ENCODE results near the gene MSRB3. TPM values are rescaled to one million over a fixed set of nuclear protein-coding genes. Genes with fewer than 3 reads are reported as not detected.

The MSRB3 gene
- total RNA-seq, 1 donor from 2014 or later, result not detected

- H3K9me3 Mint-ChIP-seq, result peaks cover 1% of the 10 kb centered on the region
- POLR2A ChIA-PET, result no interaction called here
- no peak for TF ChIP-seq CTCF (IDR thresholded peaks at IDR 0.05)
- H3K27ac Mint-ChIP-seq, result no peak overlapping the region
- no peaks in the 10 kb centered on the region for H3K27me3 Mint-ChIP-seq
- intact Hi-C loops (cut with micrococcal nuclease), result no loop called here
- no peak for ATAC-seq (ENCODE audit: low read depth)
- no peaks in the 10 kb centered on the region for H3K36me3 Mint-ChIP-seq (ENCODE audit: low read depth)
- CTCF ChIA-PET, result no interaction called here
- no peaks in the 10 kb centered on the region for H3K4me1 Mint-ChIP-seq
- H3K4me3 Mint-ChIP-seq, result no peak overlapping the region
- DNase-seq, result no peak
These were observed 211.8 kb downstream of the MSRB3 start for GRCh38 chr12:65490250-65490649.

GRCh38 chr12:65492998-65493912, 214.8 kb downstream of the MSRB3 start:
- ChIA-PET CTCF (no interaction called here), POLR2A (no interaction called here)
- DNase-seq (no peak), ATAC-seq (ENCODE audit: low read depth) (no peak)
- Mint-ChIP-seq H3K36me3 (ENCODE audit: low read depth) (no peaks in the 10 kb centered on the region), H3K4me1 (no peaks in the 10 kb centered on the region), H3K4me3 (no peak overlapping the region), H3K27me3 (no peaks in the 10 kb centered on the region), H3K27ac (no peak overlapping the region), H3K9me3 (no peaks in the 10 kb centered on the region)
- TF ChIP-seq CTCF (IDR thresholded peaks at IDR 0.05), result no peak
- intact Hi-C loops (cut with micrococcal nuclease), result no loop called here

GRCh38 chr12:65493913-65494245, 215.4 kb downstream of the MSRB3 start:
- no peak for ATAC-seq (ENCODE audit: low read depth)
- ChIA-PET POLR2A (no interaction called here), CTCF (no interaction called here)
- Mint-ChIP-seq H3K27ac (no peak overlapping the region), H3K4me1 (no peaks in the 10 kb centered on the region), H3K4me3 (no peak overlapping the region), H3K36me3 (ENCODE audit: low read depth) (no peaks in the 10 kb centered on the region), H3K27me3 (no peaks in the 10 kb centered on the region), H3K9me3 (no peaks in the 10 kb centered on the region)
- DNase-seq, result no peak
- intact Hi-C loops (cut with micrococcal nuclease), result no loop called here
- no peak for TF ChIP-seq CTCF (IDR thresholded peaks at IDR 0.05)

GRCh38 chr12:65494537-65494936, 216.1 kb downstream of the MSRB3 start:
- no peak overlapping the region for H3K27ac Mint-ChIP-seq
- H3K4me3 Mint-ChIP-seq, result no peak overlapping the region
- H3K9me3 Mint-ChIP-seq, result no peaks in the 10 kb centered on the region
- ATAC-seq (ENCODE audit: low read depth) (no peak), DNase-seq (no peak)
- H3K27me3 Mint-ChIP-seq, result no peaks in the 10 kb centered on the region
- no peaks in the 10 kb centered on the region for H3K36me3 Mint-ChIP-seq (ENCODE audit: low read depth)
- ChIA-PET CTCF (no interaction called here), POLR2A (no interaction called here)
- H3K4me1 Mint-ChIP-seq, result no peaks in the 10 kb centered on the region
- no peak for TF ChIP-seq CTCF (IDR thresholded peaks at IDR 0.05)
- intact Hi-C loops (cut with micrococcal nuclease), result no loop called here

- intact Hi-C loops (cut with micrococcal nuclease), result no loop called here
- ChIA-PET POLR2A (no interaction called here), CTCF (no interaction called here)
- H3K9me3 Mint-ChIP-seq, result no peaks in the 10 kb centered on the region
- DNase-seq (no peak), ATAC-seq (ENCODE audit: low read depth) (no peak)
- no peak overlapping the region for H3K4me3 Mint-ChIP-seq
- no peaks in the 10 kb centered on the region for H3K27me3 Mint-ChIP-seq
- TF ChIP-seq CTCF (IDR thresholded peaks at IDR 0.05), result no peak
- no peaks in the 10 kb centered on the region for H3K36me3 Mint-ChIP-seq (ENCODE audit: low read depth)
- no peak overlapping the region for H3K27ac Mint-ChIP-seq
- no peaks in the 10 kb centered on the region for H3K4me1 Mint-ChIP-seq
These were observed 216.8 kb downstream of the MSRB3 start for GRCh38 chr12:65495233-65495632.

Data from activated B cell treated with CpG ODN at 0.5 μM for 24 hours (primary cell).